ENCODE measurements around the gene LARGE2.

DNA sequence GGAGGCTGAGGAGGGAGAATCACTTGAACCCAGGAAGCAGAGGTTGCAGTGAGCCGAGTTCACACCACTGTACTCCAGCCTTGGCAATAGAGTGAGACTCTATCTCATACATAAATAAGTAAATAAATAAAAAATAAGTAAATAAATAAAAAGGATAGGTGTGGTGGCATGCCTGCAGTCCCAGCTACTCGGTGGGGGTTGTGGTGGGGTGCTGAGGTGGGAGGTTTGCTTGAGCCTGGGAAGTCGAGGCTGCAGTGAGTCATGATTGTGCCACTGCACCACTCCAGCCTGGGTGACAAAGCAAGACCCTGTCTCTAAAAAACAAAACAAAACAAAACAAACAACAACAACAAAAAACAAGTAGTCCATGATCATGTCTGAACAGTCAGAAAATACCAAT is 3.1 kb downstream of the LARGE2 start:
- TF ChIP-seq NFYB (CRISPR knock-in tag; conservative IDR thresholded peaks at IDR 0.05; ENCODE audit: low read depth) (no peak), NR2C2 (CRISPR knock-in tag; IDR thresholded peaks at IDR 0.05) (no peak), TEAD1 (CRISPR knock-in tag; IDR thresholded peaks at IDR 0.05) (no peak)
- TF ChIP-seq, protein P1, sequence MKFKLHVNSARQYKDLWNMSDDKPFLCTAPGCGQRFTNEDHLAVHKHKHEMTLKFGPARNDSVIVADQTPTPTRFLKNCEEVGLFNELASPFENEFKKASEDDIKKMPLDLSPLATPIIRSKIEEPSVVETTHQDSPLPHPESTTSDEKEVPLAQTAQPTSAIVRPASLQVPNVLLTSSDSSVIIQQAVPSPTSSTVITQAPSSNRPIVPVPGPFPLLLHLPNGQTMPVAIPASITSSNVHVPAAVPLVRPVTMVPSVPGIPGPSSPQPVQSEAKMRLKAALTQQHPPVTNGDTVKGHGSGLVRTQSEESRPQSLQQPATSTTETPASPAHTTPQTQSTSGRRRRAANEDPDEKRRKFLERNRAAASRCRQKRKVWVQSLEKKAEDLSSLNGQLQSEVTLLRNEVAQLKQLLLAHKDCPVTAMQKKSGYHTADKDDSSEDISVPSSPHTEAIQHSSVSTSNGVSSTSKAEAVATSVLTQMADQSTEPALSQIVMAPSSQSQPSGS (CRISPR knock-in tag; IDR thresholded peaks at IDR 0.05; ENCODE audit: borderline replicate concordance, low read depth) = no peak
- TF ChIP-seq, protein P2, sequence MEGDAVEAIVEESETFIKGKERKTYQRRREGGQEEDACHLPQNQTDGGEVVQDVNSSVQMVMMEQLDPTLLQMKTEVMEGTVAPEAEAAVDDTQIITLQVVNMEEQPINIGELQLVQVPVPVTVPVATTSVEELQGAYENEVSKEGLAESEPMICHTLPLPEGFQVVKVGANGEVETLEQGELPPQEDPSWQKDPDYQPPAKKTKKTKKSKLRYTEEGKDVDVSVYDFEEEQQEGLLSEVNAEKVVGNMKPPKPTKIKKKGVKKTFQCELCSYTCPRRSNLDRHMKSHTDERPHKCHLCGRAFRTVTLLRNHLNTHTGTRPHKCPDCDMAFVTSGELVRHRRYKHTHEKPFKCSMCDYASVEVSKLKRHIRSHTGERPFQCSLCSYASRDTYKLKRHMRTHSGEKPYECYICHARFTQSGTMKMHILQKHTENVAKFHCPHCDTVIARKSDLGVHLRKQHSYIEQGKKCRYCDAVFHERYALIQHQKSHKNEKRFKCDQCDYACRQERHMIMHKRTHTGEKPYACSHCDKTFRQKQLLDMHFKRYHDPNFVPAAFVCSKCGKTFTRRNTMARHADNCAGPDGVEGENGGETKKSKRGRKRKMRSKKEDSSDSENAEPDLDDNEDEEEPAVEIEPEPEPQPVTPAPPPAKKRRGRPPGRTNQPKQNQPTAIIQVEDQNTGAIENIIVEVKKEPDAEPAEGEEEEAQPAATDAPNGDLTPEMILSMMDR (IDR thresholded peaks at IDR 0.05) = no peak
- TF ChIP-seq, protein P3, sequence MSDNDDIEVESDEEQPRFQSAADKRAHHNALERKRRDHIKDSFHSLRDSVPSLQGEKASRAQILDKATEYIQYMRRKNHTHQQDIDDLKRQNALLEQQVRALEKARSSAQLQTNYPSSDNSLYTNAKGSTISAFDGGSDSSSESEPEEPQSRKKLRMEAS (CRISPR knock-in tag; IDR thresholded peaks at IDR 0.05) = no peak
- TF ChIP-seq, protein P4, sequence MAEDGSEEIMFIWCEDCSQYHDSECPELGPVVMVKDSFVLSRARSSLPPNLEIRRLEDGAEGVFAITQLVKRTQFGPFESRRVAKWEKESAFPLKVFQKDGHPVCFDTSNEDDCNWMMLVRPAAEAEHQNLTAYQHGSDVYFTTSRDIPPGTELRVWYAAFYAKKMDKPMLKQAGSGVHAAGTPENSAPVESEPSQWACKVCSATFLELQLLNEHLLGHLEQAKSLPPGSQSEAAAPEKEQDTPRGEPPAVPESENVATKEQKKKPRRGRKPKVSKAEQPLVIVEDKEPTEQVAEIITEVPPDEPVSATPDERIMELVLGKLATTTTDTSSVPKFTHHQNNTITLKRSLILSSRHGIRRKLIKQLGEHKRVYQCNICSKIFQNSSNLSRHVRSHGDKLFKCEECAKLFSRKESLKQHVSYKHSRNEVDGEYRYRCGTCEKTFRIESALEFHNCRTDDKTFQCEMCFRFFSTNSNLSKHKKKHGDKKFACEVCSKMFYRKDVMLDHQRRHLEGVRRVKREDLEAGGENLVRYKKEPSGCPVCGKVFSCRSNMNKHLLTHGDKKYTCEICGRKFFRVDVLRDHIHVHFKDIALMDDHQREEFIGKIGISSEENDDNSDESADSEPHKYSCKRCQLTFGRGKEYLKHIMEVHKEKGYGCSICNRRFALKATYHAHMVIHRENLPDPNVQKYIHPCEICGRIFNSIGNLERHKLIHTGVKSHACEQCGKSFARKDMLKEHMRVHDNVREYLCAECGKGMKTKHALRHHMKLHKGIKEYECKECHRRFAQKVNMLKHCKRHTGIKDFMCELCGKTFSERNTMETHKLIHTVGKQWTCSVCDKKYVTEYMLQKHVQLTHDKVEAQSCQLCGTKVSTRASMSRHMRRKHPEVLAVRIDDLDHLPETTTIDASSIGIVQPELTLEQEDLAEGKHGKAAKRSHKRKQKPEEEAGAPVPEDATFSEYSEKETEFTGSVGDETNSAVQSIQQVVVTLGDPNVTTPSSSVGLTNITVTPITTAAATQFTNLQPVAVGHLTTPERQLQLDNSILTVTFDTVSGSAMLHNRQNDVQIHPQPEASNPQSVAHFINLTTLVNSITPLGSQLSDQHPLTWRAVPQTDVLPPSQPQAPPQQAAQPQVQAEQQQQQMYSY (CRISPR knock-in tag; IDR thresholded peaks at IDR 0.05) = no peak

All from WTC11 (cell line).